Glomerular endothelial cell (primary cell): ENCODE results near the gene DNAH17. TPM values are rescaled to one million over a fixed set of nuclear protein-coding genes. Genes with fewer than 3 reads are reported as not detected.

Source experiments
- DNase-seq: peaks from one replicate; pipeline ENCODE4 v3.0.0-alpha.2; 2011; ENCODE audit warnings: low read depth, low spot score; ENCODE audit errors: extremely low read depth
- total RNA-seq: library from RNA; depleted of rRNA; stranded (reverse); fragments of >200 nt; gene quantifications from 2 replicates; pipeline ENCODE4 v1.2.3, GENCODE V29; 2015

The DNAH17 gene
- total RNA-seq, 1 donor from 2014 or later, result not detected

GRCh38 chr17:78486228-78486802 lies 90.9 kb downstream of the DNAH17 start:
- DNase-seq, result no peak

- DNase-seq, result no peak
Measured at GRCh38 chr17:78485290-78486168, 91.7 kb downstream of the DNAH17 start.

- no peak for DNase-seq
Measured at GRCh38 chr17:78484271-78485246, 92.6 kb downstream of the DNAH17 start.

GRCh38 chr17:78479369-78479768 lies 97.8 kb downstream of the DNAH17 start:
- no peak for DNase-seq

GRCh38 chr17:78478757-78479297 lies 98.4 kb downstream of the DNAH17 start:
- no peak for DNase-seq

GRCh38 chr17:78477913-78478756 lies 99.1 kb downstream of the DNAH17 start:
- DNase-seq, result no peak

- no peak for DNase-seq
Measured at GRCh38 chr17:78476973-78477372, 100.2 kb downstream of the DNAH17 start.

GRCh38 chr17:78476149-78476548 lies 101.0 kb downstream of the DNAH17 start:
- no peak for DNase-seq

GRCh38 chr17:78475211-78475610 lies 102.0 kb downstream of the DNAH17 start:
- DNase-seq, result no peak

GRCh38 chr17:78474614-78475146 lies 102.5 kb downstream of the DNAH17 start:
- no peak for DNase-seq

- DNase-seq, result no peak
Measured at GRCh38 chr17:78473951-78474613, 103.1 kb downstream of the DNAH17 start.

GRCh38 chr17:78472035-78472905 lies 104.9 kb downstream of the DNAH17 start:
- no peak for DNase-seq

GRCh38 chr17:78471635-78472034 lies 105.6 kb downstream of the DNAH17 start:
- no peak for DNase-seq

GRCh38 chr17:78469443-78469842 lies 107.8 kb downstream of the DNAH17 start:
- DNase-seq, result no peak

- DNase-seq, result no peak
Measured at GRCh38 chr17:78468366-78468765, 108.8 kb downstream of the DNAH17 start.

- DNase-seq, result no peak
Measured at GRCh38 chr17:78466786-78467715, 110.1 kb downstream of the DNAH17 start.
